SIG-M5 (cell line): ENCODE data around the gene PDZD2.

ENCODE experiments used
- DNase-seq: peaks from one replicate; lab custom pipeline; 2025; lab: John Stamatoyannopoulos, UW

PDZD2 gene

DNA sequence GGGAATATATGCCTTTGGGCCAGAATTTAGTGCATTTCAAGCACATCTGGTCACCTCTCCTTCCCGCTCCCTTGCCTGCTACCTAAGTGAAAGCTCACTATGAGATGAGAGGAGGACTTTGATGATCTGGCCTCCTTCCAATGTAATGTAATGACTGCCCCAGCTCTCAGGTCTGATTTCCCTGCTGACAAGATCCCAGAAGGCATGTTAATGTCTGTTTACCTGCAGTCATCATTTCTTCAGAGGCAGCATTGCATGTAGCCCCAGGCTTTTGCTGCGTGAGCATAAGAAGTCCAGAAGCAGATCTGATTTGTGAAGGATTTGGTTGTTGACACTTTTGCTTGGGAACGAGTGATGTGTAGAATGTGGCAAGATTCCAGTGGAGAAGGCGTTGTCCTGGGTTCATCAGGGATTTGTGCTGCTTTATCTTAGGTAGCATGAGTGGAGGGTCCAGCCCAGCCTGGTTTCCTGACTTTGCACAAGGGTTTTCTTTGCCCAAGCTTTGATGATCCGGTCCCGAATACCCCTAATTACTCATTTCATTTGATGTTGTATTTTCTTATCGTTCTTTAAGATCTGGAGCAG lies 342.5 kb downstream of the PDZD2 start:
- no peak for DNase-seq

GRCh38 chr5:31982027-31982426 lies 343.1 kb downstream of the PDZD2 start:
- no peak for DNase-seq

GRCh38 chr5:31982621-31983020 lies 343.7 kb downstream of the PDZD2 start:
- no peak for DNase-seq

DNA sequence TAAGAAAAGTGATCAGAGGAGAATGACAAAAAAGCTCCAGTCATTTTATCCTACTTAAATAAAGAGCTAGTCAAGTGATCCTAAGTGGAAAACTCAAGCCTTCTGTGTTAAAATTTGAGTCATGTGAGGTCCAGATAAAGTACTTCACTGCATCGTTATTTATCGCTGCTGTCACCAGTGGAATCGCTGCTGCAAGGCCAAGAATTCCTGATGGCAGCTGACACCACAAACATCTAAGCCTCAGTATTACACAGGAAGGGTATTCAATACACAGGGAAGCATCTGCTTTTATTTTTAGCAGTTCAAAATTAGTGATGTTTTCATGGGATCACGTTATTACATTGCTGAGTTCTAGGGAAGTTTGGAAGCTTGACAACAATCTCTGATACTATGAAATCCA lies 344.9 kb downstream of the PDZD2 start:
- DNase-seq = no peak

- no peak for DNase-seq
Measured at GRCh38 chr5:31984691-31985090, 345.8 kb downstream of the PDZD2 start.

DNA sequence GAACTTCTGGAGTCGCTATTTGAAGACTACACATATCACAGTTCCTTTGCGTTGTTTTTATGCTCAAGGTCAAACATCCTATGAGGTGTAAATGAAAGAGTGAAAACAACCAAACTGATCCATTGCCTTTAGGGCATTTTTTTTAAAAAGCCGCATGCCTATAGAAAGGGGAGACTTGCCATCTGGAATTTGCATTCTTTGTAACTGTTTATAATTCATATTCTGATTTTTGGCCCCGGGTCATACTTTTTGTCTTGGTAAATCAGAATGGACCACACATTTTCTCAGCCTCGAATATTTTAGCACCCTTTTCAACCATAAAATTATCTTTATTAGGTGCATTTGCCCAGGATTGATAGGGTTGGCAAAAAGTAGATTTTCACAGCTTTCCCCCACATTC lies 347.2 kb downstream of the PDZD2 start:
- DNase-seq = no peak

GRCh38 chr5:31987985-31988710 lies 349.2 kb downstream of the PDZD2 start:
- DNase-seq = no peak

- no peak for DNase-seq
Measured at GRCh38 chr5:31990081-31990650, 351.2 kb downstream of the PDZD2 start.

DNA sequence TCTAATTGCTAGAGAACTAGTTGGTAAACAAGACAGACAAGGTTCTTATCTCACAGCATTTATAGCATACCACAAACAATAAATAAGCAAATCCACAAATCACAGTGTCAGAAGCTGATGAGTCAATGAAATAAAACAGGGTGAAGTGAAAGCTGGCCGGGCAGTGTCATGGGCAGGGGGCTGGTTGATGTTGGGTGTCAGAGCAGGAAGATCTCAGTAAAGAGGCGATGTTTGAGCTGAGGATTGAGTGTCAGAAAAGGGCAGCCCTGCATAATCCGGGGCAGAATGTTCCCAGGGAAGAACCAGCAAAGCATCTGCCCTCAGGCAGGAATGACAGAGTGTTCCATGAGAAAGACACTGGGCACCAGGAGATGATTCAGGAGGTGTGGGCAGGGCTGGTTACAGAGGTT lies 351.8 kb downstream of the PDZD2 start:
- no peak for DNase-seq

DNA sequence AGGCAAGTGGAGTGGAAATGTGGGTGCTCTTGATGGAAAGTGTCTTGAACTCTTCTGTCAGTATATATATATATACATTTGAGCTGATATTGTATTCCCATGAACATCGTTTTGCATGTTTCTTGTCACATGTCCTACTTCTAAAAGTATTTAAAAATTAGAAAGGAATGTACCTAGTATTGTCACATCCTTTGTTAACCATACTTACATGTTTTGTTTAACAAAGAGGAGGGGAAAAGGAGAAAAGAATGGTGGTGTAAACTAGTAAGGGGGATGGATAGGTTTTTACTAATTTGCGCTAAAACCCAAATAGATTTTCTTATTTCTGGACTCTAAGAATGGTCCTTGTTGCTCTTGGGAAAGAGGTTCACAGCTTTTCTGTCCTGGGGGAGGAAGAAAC lies 353.4 kb downstream of the PDZD2 start:
- no peak for DNase-seq

DNA sequence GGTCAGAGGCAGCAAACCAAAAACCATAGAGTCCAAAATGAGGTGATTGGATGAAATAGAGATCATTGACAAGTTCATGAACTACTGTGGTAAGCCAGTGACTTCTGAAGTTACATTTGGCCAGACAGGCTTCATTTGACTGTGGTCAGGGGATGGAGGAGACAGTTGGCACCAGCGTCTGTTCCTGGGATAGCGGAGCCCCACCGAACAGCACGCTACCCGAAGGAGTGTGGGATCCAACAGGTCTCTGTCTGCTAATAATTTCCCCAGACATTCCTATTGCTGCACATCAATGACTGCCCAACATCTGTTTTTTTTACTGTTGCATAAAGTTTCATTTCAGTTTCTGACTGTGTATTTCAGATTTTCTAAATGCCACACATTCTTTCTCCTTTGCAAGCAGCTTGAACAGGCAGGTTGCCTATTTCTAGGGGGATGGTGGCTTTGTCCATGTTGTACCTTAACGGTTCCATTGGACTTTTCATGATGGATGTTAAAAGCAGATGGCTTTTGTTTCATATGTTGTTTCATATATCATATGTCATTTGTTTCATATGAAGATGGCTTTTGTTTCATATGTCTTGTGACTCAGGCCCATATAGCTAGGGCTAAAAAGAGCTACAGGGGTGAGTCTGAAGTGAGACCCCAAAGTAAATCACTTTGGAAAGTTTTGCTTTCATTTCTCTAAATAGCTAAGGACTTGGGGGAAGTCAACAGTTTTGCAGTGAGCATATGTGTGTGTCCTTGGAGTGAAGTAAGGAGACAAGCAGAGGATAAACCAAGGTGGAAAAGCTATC lies 354.4 kb downstream of the PDZD2 start:
- no peak for DNase-seq

DNA sequence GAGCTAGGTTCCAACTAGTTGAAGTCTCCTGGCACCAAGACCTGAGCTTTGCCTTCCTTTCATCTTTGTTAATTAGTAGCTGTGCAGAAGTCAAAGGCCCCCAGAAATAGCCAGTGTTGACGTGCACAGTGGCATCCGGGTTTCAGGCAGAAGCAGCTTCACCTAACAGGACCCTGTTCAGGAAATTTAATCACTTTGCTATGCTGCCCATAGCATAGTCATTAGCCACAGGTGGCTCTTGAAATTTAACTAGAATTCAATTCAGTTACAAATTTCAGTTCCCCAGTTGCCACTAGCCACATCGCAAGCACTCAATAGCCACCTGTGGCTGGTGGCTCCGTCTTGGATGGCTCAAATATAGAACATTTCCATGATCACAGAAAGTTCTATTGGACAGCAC lies 356.1 kb downstream of the PDZD2 start:
- DNase-seq = no peak

DNA sequence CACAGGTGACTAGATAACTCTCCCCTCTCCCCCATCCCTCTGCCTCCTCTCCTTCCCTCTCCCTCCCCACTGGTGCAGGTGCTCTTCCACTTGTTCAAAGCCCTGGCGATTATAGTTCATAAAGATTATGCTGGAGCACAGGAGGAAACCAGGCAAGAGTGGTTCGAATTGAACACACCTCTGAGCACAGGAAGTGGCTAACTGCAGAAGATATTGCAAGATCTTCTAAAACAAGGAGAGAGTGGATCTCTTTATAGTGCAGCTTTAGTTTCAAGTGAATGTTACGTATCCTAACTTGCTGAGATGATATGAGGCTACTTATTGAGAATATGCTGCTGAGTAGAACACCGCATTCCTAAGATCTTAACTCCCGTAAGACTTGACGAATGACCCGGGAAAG lies 356.8 kb downstream of the PDZD2 start:
- no peak for DNase-seq

DNA sequence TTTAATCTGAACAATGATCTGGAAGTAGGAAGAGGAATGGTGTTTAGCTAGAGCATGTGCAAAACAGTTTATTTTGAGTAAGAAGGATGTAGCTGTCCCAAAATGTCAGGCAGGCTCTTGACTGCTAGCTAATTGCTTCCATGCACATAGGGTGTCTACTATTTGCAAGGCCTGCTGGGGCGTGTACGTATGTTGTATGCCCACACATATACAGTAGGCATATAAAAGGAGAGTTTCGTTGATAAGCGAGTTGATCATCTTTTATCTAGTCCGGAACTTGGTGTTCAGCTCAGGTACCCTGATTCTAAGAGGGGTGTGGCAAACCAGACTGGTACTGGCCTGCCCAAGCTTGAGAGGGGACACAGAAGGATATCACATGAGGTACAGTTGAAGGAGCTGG lies 358.0 kb downstream of the PDZD2 start:
- no peak for DNase-seq

DNA sequence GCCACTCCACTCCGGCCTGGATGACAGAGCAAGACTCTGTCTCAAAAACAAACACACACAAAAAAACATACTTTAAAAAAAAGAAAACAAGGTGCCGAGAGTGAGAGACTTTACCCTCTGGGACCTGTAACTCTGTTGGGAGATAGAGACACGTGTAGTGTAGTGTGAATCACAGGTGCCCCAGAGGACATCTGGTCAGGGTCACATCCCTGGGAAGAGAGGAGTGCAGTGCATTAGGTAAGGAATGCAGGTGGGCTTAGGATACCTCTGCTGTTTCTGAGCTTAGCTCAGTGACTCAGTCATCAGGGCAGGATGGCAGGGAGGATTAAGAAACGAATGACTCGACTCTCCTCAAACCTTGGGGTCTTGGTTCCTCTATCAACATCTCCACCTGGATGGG lies 360.5 kb downstream of the PDZD2 start:
- DNase-seq = no peak

DNA sequence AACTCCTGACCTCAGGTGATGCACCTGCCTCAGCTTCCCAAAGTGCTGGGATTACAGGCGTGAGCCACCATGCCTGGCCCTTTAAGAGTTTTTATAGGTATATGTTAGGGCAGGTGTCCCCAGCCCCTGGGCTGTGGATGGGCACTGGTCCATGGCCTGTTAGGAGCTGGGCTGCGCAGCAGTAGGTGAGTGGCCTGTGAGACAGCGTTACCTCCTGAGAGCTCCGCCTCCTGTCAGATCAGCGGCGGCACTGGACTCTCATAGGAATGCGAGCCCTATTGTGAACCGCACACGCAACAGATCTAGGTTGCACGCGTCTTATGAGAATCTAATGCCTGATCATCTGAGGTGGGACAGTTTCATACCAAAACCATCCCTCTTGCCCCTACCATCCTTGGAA lies 361.8 kb downstream of the PDZD2 start:
- DNase-seq = no peak

DNA sequence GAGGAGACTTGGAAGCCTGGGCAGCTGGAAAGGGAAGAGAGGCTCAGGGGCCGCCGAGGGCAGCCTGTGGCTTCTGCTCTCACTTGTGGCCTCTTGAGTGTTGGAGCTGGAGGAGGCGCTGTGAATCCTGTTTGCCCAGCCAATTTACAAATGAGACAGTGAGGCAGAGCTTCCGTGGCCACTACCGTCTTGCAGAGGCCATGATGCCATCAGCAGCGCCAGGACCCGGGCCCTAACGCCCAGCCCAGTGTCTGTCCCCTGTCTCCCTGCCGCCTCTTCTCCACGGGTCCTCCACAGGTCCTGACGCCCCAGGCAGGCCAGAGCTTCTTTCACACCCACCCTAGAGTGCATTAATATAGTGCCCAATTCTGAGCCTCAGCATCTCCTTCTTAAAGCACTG lies 362.4 kb downstream of the PDZD2 start:
- no peak for DNase-seq

- no peak for DNase-seq
Measured at GRCh38 chr5:32001707-32002106, 362.8 kb downstream of the PDZD2 start.

GRCh38 chr5:32002755-32003154 lies 363.8 kb downstream of the PDZD2 start:
- no peak for DNase-seq

DNA sequence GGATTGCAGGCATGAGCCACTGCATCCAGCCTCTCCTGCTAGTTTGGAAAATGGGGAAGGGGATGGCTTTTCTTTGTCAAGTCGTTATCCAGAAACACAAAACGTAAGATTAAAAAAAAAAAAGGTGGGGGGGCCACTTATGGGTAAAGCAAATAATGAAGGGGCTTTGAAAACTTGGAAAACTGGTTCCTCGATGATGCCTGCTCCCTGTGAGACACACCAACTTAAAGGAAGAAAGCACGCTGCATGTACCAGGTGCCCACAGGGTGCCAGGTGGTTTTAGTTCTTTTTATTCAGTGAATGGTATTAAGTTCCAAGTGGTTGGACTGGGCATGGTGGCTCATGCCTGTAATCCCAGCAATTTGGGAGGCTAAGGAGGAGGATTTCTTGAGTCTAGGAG lies 365.1 kb downstream of the PDZD2 start:
- no peak for DNase-seq

DNA sequence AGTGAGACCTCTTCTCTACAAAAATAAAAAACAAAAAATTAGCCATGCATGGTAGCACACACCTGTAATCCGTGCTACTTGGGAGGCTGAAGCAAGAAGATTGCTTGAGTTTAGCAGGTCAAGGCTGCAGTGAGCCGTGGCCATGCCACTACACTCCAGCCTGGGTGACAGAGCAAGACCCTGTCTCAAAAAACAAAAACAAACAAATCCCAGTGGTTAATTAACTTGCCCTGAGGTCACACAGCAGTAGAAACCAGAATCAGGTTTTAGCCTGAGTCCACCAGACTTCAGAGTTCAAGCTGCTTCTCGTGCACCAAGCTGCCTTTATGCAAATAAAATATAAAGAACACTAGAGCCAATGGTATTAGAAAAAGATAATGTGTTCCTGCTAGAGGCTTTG lies 365.5 kb downstream of the PDZD2 start:
- DNase-seq = no peak

- DNase-seq = no peak
Measured at GRCh38 chr5:32008746-32009145, 369.8 kb downstream of the PDZD2 start.

- DNase-seq = no peak
Measured at GRCh38 chr5:32013658-32014057, 374.7 kb downstream of the PDZD2 start.
